WTC11 (cell line): ENCODE measurements around the gene ERMAP. TPM values are rescaled to one million over a fixed set of nuclear protein-coding genes. Genes with fewer than 3 reads are reported as not detected.

Experiments
- ATAC-seq: fragments of 200-7000 bp; cut with Tn5 transposase; 2 replicates; pipeline ENCODE4 v1.10.0; 2021; ENCODE audit warnings: mild to moderate bottlenecking, moderate library complexity
- CTCF ChIA-PET: fragments of 300-600 bp; sonication (Branson Sonifier 250); formaldehyde crosslinking; loops from one replicate; lab custom pipeline; 2021; ENCODE audit warnings: antibody characterized with exemption; lab: Charles Lee
- POLR2A ChIA-PET: fragments of 350-600 bp; sonication (Branson Sonifier 250); formaldehyde crosslinking; loops from one replicate; lab custom pipeline; 2021; ENCODE audit warnings: antibody characterized with exemption; lab: Charles Lee
- DNase-seq: peaks from one replicate; pipeline ENCODE4 v3.0.0; 2021; ENCODE audit warnings: low spot score
- H3K27ac Mint-ChIP-seq: 2 replicates; pipeline ENCODE4 v1.8.0; 2021; ENCODE audit warnings: mixed read lengths
- H3K27me3 Mint-ChIP-seq: 2 replicates; pipeline ENCODE4 v1.8.0; 2021; ENCODE audit warnings: low read depth, mild to moderate bottlenecking, moderate library complexity, mixed read lengths
- H3K36me3 Mint-ChIP-seq: 2 replicates; pipeline ENCODE4 v1.8.0; 2021; ENCODE audit warnings: mixed read lengths
- H3K4me1 Mint-ChIP-seq: 2 replicates; pipeline ENCODE4 v1.8.0; 2022; ENCODE audit warnings: mixed read lengths
- H3K4me3 Mint-ChIP-seq: 2 replicates; pipeline ENCODE4 v1.8.0; 2021; ENCODE audit warnings: mild to moderate bottlenecking, moderate library complexity, mixed read lengths
- H3K9me3 Mint-ChIP-seq: 2 replicates; pipeline ENCODE4 v1.8.0; 2021; ENCODE audit warnings: mixed read lengths
- CBFB ChIP-seq: sonication (generic); formaldehyde crosslinking; IDR thresholded peaks from 2 replicates; pipeline ENCODE4 v1.8.1; 2022; ENCODE audit warnings: mild to moderate bottlenecking, low read depth, missing genetic modification reagents
- ETV6 ChIP-seq: sonication (generic); formaldehyde crosslinking; IDR thresholded peaks from 2 replicates; pipeline ENCODE4 v1.8.1; 2022; ENCODE audit warnings: mild to moderate bottlenecking, missing genetic modification reagents
- GABPB1 ChIP-seq: sonication (generic); formaldehyde crosslinking; IDR thresholded peaks from 2 replicates; pipeline ENCODE4 v1.8.1; 2023; ENCODE audit warnings: mild to moderate bottlenecking, missing genetic modification reagents
- GTF2I ChIP-seq: fragments of 250-450 bp; sonication (Bioruptor Pico); conservative IDR thresholded peaks from 2 replicates; pipeline ENCODE4 v1.4.0; 2021; ENCODE audit warnings: mild to moderate bottlenecking
- HMGA2 ChIP-seq: fragments of 250-450 bp; sonication (Bioruptor Pico); IDR thresholded peaks from 2 replicates; pipeline ENCODE4 v1.4.0; 2021; ENCODE audit warnings: mild to moderate bottlenecking, moderate library complexity
- HMGXB4 ChIP-seq: sonication (generic); formaldehyde crosslinking; IDR thresholded peaks from 2 replicates; pipeline ENCODE4 v1.8.1; 2023; ENCODE audit warnings: mild to moderate bottlenecking, moderate library complexity, missing genetic modification reagents
- NR2C2 ChIP-seq: sonication (generic); formaldehyde crosslinking; IDR thresholded peaks from 2 replicates; pipeline ENCODE4 v1.8.0; 2022; ENCODE audit warnings: mild to moderate bottlenecking, missing genetic modification reagents
- PRDM15 ChIP-seq: sonication (generic); formaldehyde crosslinking; IDR thresholded peaks from 2 replicates; pipeline ENCODE4 v1.8.0; 2022; ENCODE audit warnings: missing genetic modification reagents
- SOX15 ChIP-seq: fragments of 250-450 bp; sonication (Bioruptor Pico); IDR thresholded peaks from 2 replicates; pipeline ENCODE4 v1.9.0; 2021; ENCODE audit warnings: mild to moderate bottlenecking
- TEAD4 ChIP-seq: sonication (generic); formaldehyde crosslinking; IDR thresholded peaks from 2 replicates; pipeline ENCODE4 v1.8.0; 2022; ENCODE audit warnings: mild to moderate bottlenecking, missing genetic modification reagents
- ZBTB43 ChIP-seq: sonication (generic); formaldehyde crosslinking; IDR thresholded peaks from 2 replicates; pipeline ENCODE4 v1.8.1; 2023; ENCODE audit warnings: mild to moderate bottlenecking, missing genetic modification reagents
- ZMAT4 ChIP-seq: fragments of 250-450 bp; sonication (Bioruptor Pico); IDR thresholded peaks from 2 replicates; pipeline ENCODE4 v1.9.0; 2021; ENCODE audit warnings: mild to moderate bottlenecking
- ZNF121 ChIP-seq: sonication (generic); formaldehyde crosslinking; IDR thresholded peaks from 2 replicates; pipeline ENCODE4 v1.8.0; 2023; ENCODE audit warnings: missing genetic modification reagents
- ZNF219 ChIP-seq: sonication (generic); formaldehyde crosslinking; IDR thresholded peaks from 2 replicates; pipeline ENCODE4 v1.8.0; 2023; ENCODE audit warnings: missing genetic modification reagents, mild to moderate bottlenecking, borderline replicate concordance
- ZNF263 ChIP-seq: sonication (generic); formaldehyde crosslinking; IDR thresholded peaks from 2 replicates; pipeline ENCODE4 v1.8.1; 2022; ENCODE audit warnings: low read depth, mild to moderate bottlenecking, moderate library complexity, missing genetic modification reagents
- ZNF281 ChIP-seq: sonication (generic); formaldehyde crosslinking; IDR thresholded peaks from 2 replicates; pipeline ENCODE4 v1.8.0; 2023; ENCODE audit warnings: mild to moderate bottlenecking, missing genetic modification reagents
- ZNF396 ChIP-seq: fragments of 250-450 bp; sonication (Bioruptor Pico); IDR thresholded peaks from 2 replicates; pipeline ENCODE4 v1.8.0; 2021; ENCODE audit warnings: mild to moderate bottlenecking, moderate library complexity, borderline replicate concordance
- ZNF425 ChIP-seq: fragments of 250-450 bp; sonication (Bioruptor Pico); conservative IDR thresholded peaks from 2 replicates; pipeline ENCODE4 v1.9.0; 2021; ENCODE audit warnings: mild to moderate bottlenecking
- total RNA-seq: library from RNA; stranded (reverse); gene quantifications from 3 replicates; pipeline ENCODE4 v1.2.3, GENCODE V29; 2021

Gene ERMAP
- total RNA-seq, 1 experiment from 2014 or later, result 2.6 TPM

GRCh38 chr1:42773420-42773819, 43.5 kb upstream of the ERMAP start:
- Mint-ChIP-seq H3K4me3 (no peak overlapping the region), H3K27ac (peak overlapping the region; percentile 60), H3K27me3 (no peaks in the 10 kb centered on the region)

GRCh38 chr1:42774928-42775526, 41.9 kb upstream of the ERMAP start:
- H3K4me1 Mint-ChIP-seq, result peaks cover 11% of the 10 kb centered on the region
- no peak for DNase-seq
- no peaks in the 10 kb centered on the region for H3K9me3 Mint-ChIP-seq
- TF ChIP-seq ZNF263 (CRISPR knock-in tag), result no peak
- TF ChIP-seq GABPB1 (CRISPR knock-in tag), result no peak
- TF ChIP-seq ZNF219 (CRISPR knock-in tag), result no peak
- no peak for TF ChIP-seq NR2C2
- TF ChIP-seq ETV6 (CRISPR knock-in tag), result no peak
- TF ChIP-seq HMGA2 (CRISPR knock-in tag), result no peak
- no peak for TF ChIP-seq ZMAT4 (CRISPR knock-in tag)
- ChIA-PET CTCF (no interaction called here), POLR2A (no interaction called here)
- ATAC-seq, result no peak
- no peak overlapping the region for H3K27ac Mint-ChIP-seq
- H3K36me3 Mint-ChIP-seq, result peaks cover 47% of the 10 kb centered on the region
- no peaks in the 10 kb centered on the region for H3K27me3 Mint-ChIP-seq
- no peak overlapping the region for H3K4me3 Mint-ChIP-seq

More at GRCh38 chr1:42773420-42773819, 43.5 kb upstream of the ERMAP start:
- Mint-ChIP-seq H3K4me1 (peaks cover 15% of the 10 kb centered on the region), H3K36me3 (peaks cover 39% of the 10 kb centered on the region), H3K9me3 (no peaks in the 10 kb centered on the region)
- no peak for DNase-seq
- ChIA-PET POLR2A (no interaction called here), CTCF (interaction anchor here (0.8 kb wide), 1 partner anchor 300 kb away, joined by 3 read pairs; no protein-coding TSS in a partner anchor)
- ATAC-seq, result no peak
- TF ChIP-seq ZNF396 (CRISPR knock-in tag), result no peak
- no peak for TF ChIP-seq TEAD4
- TF ChIP-seq HMGA2 (CRISPR knock-in tag), result no peak
- TF ChIP-seq ZBTB43 (CRISPR knock-in tag), result no peak
- TF ChIP-seq CBFB (CRISPR knock-in tag), result no peak
- TF ChIP-seq ZNF281, result no peak
- TF ChIP-seq, all 79 proteins: peak for 0

GRCh38 chr1:42776502-42776901, 40.4 kb upstream of the ERMAP start:
- H3K9me3 Mint-ChIP-seq, result peaks cover 4% of the 10 kb centered on the region; the same call in 1 of the 2 replicates
- ATAC-seq, result no peak
- H3K27me3 Mint-ChIP-seq, result no peaks in the 10 kb centered on the region
- peaks cover 10% of the 10 kb centered on the region for H3K4me1 Mint-ChIP-seq
- H3K36me3 Mint-ChIP-seq, result peaks cover 54% of the 10 kb centered on the region
- H3K27ac Mint-ChIP-seq, result no peak overlapping the region
- no peak for DNase-seq
- POLR2A ChIA-PET, result no interaction called here
- CTCF ChIA-PET, result interaction anchor here (1.0 kb wide), 1 partner anchor 297 kb away, joined by 9 read pairs; no protein-coding TSS in a partner anchor
- no peak overlapping the region for H3K4me3 Mint-ChIP-seq
- TF ChIP-seq ZBTB43 (CRISPR knock-in tag) (no peak), GTF2I (CRISPR knock-in tag) (no peak), SOX15 (CRISPR knock-in tag) (no peak), ZNF121 (no peak), ZNF425 (CRISPR knock-in tag) (no peak), PRDM15 (CRISPR knock-in tag) (no peak), HMGXB4 (CRISPR knock-in tag) (no peak), ZNF219 (CRISPR knock-in tag) (no peak)
